SH-SY5Y (cell line): Measurements from ENCODE around the gene CTNND2.

Experiments used
- GATA2 ChIP-seq: IDR thresholded peaks from 2 replicates; pipeline ENCODE4 v1.6.1; 2011; ENCODE audit warnings: mild to moderate bottlenecking, low read depth, low read length
- GATA3 ChIP-seq: IDR thresholded peaks from 2 replicates; pipeline ENCODE4 v1.6.1; 2011; ENCODE audit warnings: low read depth, mild to moderate bottlenecking, low read length, moderate library complexity

GRCh38 chr5:11044581-11044980 lies 859.7 kb downstream of the CTNND2 start:
- TF ChIP-seq GATA2 = no peak
- no peak for TF ChIP-seq GATA3
